Esophagus squamous epithelium (tissue), 4 donors: ENCODE measurements around the gene POMP.

ENCODE experiments used
- POLR2A ChIP-seq, 4 donors: fragments of 450-650 bp; IDR thresholded peaks; one replicate each; pipeline ENCODE4 v1.6.1; 2017; ENCODE audit warnings: antibody characterized with exemption in 4 of 4, mild to moderate bottlenecking in 4 of 4, moderate library complexity in 3 of 4
- TF ChIP-seq, protein P1 (sequence below), 6 experiments: fragments of 450-650 bp in 4 of 6; fragments of 200-600 bp in 2 of 6; sonication (generic) in 2 of 6; IDR thresholded peaks; one replicate each; pipeline ENCODE4 v1.5.1; 2016 to 2019; ENCODE audit warnings: antibody characterized with exemption in 6 of 6, mild to moderate bottlenecking in 4 of 6, moderate library complexity in 4 of 6

DNA sequence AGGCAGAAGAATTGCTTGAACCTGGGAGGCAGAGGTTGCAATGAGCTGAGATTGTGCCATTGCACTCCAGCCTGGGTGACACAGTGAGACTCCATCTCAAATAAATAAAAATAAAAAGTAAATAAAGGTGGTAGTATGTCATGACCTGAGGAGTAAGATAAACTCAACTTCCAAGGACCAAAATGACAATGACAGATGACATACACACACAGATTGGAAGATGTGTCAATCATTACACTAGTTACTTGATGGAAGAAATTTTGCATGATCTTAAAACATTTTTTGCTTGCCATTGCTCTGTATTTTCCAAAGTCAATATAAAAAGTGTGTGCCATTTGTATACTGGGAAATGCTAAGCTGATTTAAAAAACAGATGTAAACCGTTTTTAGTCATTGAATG lies 55.7 kb downstream of the POMP start:
- TF ChIP-seq, protein P1, sequence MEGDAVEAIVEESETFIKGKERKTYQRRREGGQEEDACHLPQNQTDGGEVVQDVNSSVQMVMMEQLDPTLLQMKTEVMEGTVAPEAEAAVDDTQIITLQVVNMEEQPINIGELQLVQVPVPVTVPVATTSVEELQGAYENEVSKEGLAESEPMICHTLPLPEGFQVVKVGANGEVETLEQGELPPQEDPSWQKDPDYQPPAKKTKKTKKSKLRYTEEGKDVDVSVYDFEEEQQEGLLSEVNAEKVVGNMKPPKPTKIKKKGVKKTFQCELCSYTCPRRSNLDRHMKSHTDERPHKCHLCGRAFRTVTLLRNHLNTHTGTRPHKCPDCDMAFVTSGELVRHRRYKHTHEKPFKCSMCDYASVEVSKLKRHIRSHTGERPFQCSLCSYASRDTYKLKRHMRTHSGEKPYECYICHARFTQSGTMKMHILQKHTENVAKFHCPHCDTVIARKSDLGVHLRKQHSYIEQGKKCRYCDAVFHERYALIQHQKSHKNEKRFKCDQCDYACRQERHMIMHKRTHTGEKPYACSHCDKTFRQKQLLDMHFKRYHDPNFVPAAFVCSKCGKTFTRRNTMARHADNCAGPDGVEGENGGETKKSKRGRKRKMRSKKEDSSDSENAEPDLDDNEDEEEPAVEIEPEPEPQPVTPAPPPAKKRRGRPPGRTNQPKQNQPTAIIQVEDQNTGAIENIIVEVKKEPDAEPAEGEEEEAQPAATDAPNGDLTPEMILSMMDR (IDR thresholded peaks at IDR 0.05): no peak
- TF ChIP-seq POLR2A (IDR thresholded peaks at IDR 0.05): no peak
